Measurements from ENCODE around the gene MYO3B. TPM values are rescaled to one million over a fixed set of nuclear protein-coding genes. Genes with fewer than 3 reads are reported as not detected.

MYO3B gene
- total RNA-seq, 1 donor from 2014 or later, result 9.1 TPM

DNA sequence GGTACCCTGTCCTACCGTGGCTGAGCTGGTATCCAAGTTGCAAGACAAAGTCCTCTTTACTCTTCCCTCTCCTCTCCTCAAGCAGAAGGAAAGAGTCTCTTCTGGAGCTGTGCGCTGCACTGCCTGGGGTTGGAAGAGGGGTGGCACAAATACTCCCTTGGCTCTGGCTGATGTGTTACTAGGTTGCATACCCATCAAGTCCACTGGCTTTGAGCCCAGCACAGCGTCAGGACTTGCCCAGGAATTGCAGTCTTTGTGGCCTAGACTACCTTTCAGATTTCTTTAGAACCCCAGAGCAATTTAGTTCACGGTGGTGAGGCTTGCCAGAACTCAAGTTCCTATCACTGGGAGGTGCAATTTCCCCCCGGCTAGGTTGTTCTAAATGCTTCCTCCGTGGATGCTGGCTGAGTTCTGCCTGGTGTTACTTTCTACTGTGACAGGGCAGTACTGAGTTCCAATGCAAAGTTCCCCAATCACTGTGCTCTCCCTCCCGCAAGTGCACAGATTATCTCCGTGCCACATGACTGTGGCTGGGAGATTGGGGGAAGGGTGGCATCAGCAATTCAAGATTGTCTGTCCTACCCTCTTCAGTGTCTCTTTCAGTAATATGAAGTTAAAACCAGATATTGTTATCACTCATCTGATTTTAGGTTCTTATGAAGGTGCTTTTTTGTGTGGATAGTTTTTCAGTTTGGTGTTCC, 13.4 kb downstream of the MYO3B start:
- TF ChIP-seq, protein P1, sequence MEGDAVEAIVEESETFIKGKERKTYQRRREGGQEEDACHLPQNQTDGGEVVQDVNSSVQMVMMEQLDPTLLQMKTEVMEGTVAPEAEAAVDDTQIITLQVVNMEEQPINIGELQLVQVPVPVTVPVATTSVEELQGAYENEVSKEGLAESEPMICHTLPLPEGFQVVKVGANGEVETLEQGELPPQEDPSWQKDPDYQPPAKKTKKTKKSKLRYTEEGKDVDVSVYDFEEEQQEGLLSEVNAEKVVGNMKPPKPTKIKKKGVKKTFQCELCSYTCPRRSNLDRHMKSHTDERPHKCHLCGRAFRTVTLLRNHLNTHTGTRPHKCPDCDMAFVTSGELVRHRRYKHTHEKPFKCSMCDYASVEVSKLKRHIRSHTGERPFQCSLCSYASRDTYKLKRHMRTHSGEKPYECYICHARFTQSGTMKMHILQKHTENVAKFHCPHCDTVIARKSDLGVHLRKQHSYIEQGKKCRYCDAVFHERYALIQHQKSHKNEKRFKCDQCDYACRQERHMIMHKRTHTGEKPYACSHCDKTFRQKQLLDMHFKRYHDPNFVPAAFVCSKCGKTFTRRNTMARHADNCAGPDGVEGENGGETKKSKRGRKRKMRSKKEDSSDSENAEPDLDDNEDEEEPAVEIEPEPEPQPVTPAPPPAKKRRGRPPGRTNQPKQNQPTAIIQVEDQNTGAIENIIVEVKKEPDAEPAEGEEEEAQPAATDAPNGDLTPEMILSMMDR (IDR thresholded peaks at IDR 0.05; ENCODE audit: unreplicated experiment), result no peak
- H3K27me3 Mint-ChIP-seq (ENCODE audit: low read depth), result no peaks in the 10 kb centered on the region
- no peak overlapping the region for H3K4me3 Mint-ChIP-seq
- peaks cover 40% of the 10 kb centered on the region for H3K9me3 Mint-ChIP-seq
- DNase-seq (ENCODE audit: low spot score in 2 of 2, unreplicated experiment in 2 of 2), result no peak
- peaks cover 34% of the 10 kb centered on the region for H3K36me3 Mint-ChIP-seq
- no peaks in the 10 kb centered on the region for H3K4me1 Mint-ChIP-seq
- H3K27ac Mint-ChIP-seq, result no peak overlapping the region

DNA sequence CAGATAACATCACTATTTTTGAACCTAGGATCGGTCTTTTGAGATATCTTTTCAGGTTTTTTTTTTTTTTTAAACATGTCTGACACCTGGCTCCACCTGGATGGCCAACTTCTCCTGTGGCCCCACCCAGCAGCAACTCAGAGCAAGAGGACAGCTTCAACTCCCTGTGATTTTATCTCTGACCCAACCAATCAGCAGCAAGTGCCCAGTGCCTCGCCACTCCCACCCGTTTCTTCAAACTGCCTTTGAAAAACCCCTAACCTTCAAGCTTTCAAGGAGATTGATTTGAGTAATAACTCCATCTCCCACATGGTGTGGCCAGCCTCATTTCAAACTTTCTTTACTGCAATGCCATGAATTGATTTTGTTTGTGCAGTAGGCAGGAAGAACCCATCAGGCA, 19.0 kb downstream of the MYO3B start:
- TF ChIP-seq, protein P1 (IDR thresholded peaks at IDR 0.05; ENCODE audit: unreplicated experiment), result no peak
- DNase-seq (ENCODE audit: low spot score in 2 of 2, unreplicated experiment in 2 of 2), result no peak
- H3K4me3 Mint-ChIP-seq, result no peak overlapping the region
- H3K27me3 Mint-ChIP-seq (ENCODE audit: low read depth), result no peaks in the 10 kb centered on the region
- H3K9me3 Mint-ChIP-seq, result peaks cover under 1% of the 10 kb centered on the region
- no peaks in the 10 kb centered on the region for H3K4me1 Mint-ChIP-seq
- peaks cover 4% of the 10 kb centered on the region for H3K36me3 Mint-ChIP-seq
- H3K27ac Mint-ChIP-seq, result no peak overlapping the region

DNA sequence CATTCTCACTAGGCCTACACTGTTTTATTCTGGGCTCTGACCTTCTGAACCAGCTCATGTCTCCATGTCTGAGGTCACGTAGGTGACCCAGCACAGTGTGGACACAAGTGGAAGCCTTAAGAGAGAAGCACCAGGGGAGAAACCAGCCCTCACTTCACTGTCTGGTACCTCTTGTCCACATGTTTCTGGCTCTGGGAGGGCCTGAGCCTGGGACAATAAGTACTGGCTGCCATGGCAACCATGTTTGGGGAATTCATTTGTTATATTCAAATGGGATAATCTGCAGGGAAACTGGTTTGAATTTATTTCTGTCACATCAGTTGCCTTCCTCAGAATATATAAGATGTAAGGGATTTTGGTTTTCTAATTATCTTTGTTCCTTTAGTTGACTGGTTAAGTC, 23.3 kb downstream of the MYO3B start:
- peaks cover 10% of the 10 kb centered on the region for H3K4me1 Mint-ChIP-seq
- peaks cover 4% of the 10 kb centered on the region for H3K36me3 Mint-ChIP-seq

DNA sequence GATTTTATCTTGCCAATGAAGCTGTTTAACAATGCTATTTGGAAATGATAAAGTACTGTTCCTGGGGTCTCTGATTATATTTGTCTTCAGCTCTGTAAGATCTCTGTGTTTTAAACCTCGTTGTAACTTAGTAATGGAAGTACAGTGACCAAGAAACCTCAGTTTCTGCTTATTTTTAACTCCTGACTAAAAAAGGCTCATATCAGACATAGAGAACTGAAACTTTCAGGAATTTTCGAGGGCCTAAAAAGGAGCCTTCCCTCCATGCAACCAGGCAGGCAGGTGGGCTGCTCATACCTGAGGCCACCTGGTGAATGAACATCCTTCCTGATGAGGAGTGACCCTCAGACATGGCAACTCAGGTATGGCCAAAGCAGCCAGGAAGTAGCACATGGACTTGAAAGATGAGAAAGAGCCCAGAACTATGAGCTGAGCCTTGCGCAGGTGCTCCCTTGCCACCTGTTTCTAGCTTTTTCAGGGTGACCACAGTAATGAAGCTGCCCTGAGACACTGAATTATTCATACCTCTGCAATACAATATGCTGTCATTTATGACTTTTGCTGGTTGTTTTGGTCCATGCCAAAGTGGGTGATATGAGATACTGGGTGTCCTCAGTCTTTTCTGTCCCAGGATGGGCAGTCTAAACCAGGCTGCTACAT, 23.9 kb downstream of the MYO3B start:
- TF ChIP-seq, protein P1 (IDR thresholded peaks at IDR 0.05; ENCODE audit: unreplicated experiment), result no peak
- no peak for DNase-seq (ENCODE audit: low spot score in 2 of 2, unreplicated experiment in 2 of 2)
- Mint-ChIP-seq H3K27me3 (ENCODE audit: low read depth) (no peaks in the 10 kb centered on the region), H3K9me3 (no peaks in the 10 kb centered on the region), H3K4me3 (no peak overlapping the region), H3K36me3 (peaks cover 4% of the 10 kb centered on the region), H3K27ac (no peak overlapping the region), H3K4me1 (peaks cover 10% of the 10 kb centered on the region)

More for the DNA sequence above, 23.3 kb downstream of the MYO3B start:
- no peak for DNase-seq (ENCODE audit: low spot score in 2 of 2, unreplicated experiment in 2 of 2)
- Mint-ChIP-seq H3K4me3 (no peak overlapping the region), H3K27me3 (ENCODE audit: low read depth) (no peaks in the 10 kb centered on the region), H3K9me3 (no peaks in the 10 kb centered on the region), H3K27ac (no peak overlapping the region)
- TF ChIP-seq, protein P1 (IDR thresholded peaks at IDR 0.05; ENCODE audit: unreplicated experiment), result no peak

DNA sequence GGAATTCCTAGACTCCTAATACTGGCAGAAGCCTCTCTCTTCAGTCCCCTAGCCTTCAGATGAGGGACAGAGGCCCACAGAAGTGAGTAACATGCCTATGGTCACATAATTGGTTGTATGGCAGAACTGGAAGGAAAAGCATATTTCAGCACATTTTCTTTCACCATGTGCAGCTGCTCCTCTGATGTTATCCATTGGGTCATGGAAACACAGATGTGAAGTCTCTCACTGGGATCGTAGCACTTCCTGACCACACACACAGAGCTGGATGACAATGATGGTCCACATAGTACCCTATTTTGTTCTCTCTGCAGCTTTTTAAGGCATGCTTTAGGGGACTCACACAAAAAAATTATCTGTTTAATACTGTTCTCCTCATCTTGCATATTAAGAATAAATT, 24.5 kb downstream of the MYO3B start:
- H3K9me3 Mint-ChIP-seq, result no peaks in the 10 kb centered on the region
- TF ChIP-seq, protein P1 (IDR thresholded peaks at IDR 0.05; ENCODE audit: unreplicated experiment), result no peak
- H3K36me3 Mint-ChIP-seq, result peaks cover 8% of the 10 kb centered on the region

More for the DNA sequence above, 24.5 kb downstream of the MYO3B start:
- Mint-ChIP-seq H3K4me1 (peaks cover 10% of the 10 kb centered on the region), H3K4me3 (no peak overlapping the region), H3K27me3 (ENCODE audit: low read depth) (no peaks in the 10 kb centered on the region), H3K27ac (no peak overlapping the region)
- DNase-seq (ENCODE audit: low spot score in 2 of 2, unreplicated experiment in 2 of 2), result no peak
